ENCODE results near the gene FMNL2. TPM values are rescaled to one million over a fixed set of nuclear protein-coding genes. Genes with fewer than 3 reads are reported as not detected.

Gene FMNL2
- total and polyA plus RNA-seq, 10 donors = 8.8 to 59.3 (median 33.5) TPM

- WGBS, 5 donors = 34 to 84% (median 58%) methylated on average over 1 of the region's 1 CpG
- DNase-seq = no peak
- H3K36me3 ChIP-seq = no peaks in the 10 kb centered on the region
- TF ChIP-seq POLR2AphosphoS5 (IDR thresholded peaks at IDR 0.05) (no peak), POLR2A (IDR thresholded peaks at IDR 0.05) (no peak), CTCF (IDR thresholded peaks at IDR 0.05 in 8 of 11, conservative IDR thresholded peaks at IDR 0.05 in 3 of 11) (no peak)
- H3K27me3 ChIP-seq (replicated peaks in 1 of 7) = no peaks in the 10 kb centered on the region
- H3K4me3 ChIP-seq = no peak overlapping the region
- H3K9me3 ChIP-seq = no peaks in the 10 kb centered on the region
- no peak overlapping the region for H3K27ac ChIP-seq
- H3K4me1 ChIP-seq = peaks cover 7 to 32% (median 26%) of the 10 kb centered on the region in 6 donors
- intact Hi-C loops (cut with DNase I; ENCODE audit: low total_unique reads) = no loop called here
Observed at GRCh38 chr2:152609699-152610098, 274.7 kb downstream of the FMNL2 start.

GRCh38 chr2:152611458-152612231, 276.7 kb downstream of the FMNL2 start:
- intact Hi-C loops (cut with DNase I; ENCODE audit: low total_unique reads) = no loop called here
- Histone ChIP-seq H3K9me3 (no peaks in the 10 kb centered on the region), H3K27ac (peak overlapping the region in 7 of 8 donors; percentile 75 to 93 (median 90)), H3K4me1 (peaks cover 7 to 32% (median 26%) of the 10 kb centered on the region in 6 donors), H3K36me3 (peaks cover 0 to 7% (median 0%) of the 10 kb centered on the region in 6 donors), H3K4me3 (peak overlapping the region in 4 of 8 donors; percentile 8 to 61 (median 14)), H3K27me3 (replicated peaks in 1 of 7) (no peaks in the 10 kb centered on the region)
- no peak for DNase-seq
- TF ChIP-seq CTCF (IDR thresholded peaks at IDR 0.05 in 8 of 11, conservative IDR thresholded peaks at IDR 0.05 in 3 of 11) (no peak), POLR2A (IDR thresholded peaks at IDR 0.05) (no peak), POLR2AphosphoS5 (IDR thresholded peaks at IDR 0.05) (peak in 1 of 3 donors; percentile 55)
- WGBS, 5 donors = 52 to 62% (median 59%) methylated on average over 5 of the region's 5 CpGs

GRCh38 chr2:152613235-152613634, 278.3 kb downstream of the FMNL2 start:
- intact Hi-C loops (cut with DNase I; ENCODE audit: low total_unique reads) = no loop called here
- no peaks in the 10 kb centered on the region for H3K27me3 ChIP-seq (replicated peaks in 1 of 7)
- peaks cover 7 to 32% (median 26%) of the 10 kb centered on the region in 6 donors for H3K4me1 ChIP-seq
- H3K36me3 ChIP-seq = peaks cover 0 to 17% (median 0%) of the 10 kb centered on the region in 6 donors
- no peak overlapping the region for H3K4me3 ChIP-seq
- H3K27ac ChIP-seq = peak overlapping the region in 6 of 8 donors; percentile 75 to 93 (median 90)
- DNase-seq = no peak
- WGBS, 5 donors = 66 to 79% (median 69%) methylated on average over 2 of the region's 2 CpGs
- no peaks in the 10 kb centered on the region for H3K9me3 ChIP-seq
- TF ChIP-seq POLR2AphosphoS5 (IDR thresholded peaks at IDR 0.05) = no peak
- no peak for TF ChIP-seq CTCF (IDR thresholded peaks at IDR 0.05 in 8 of 11, conservative IDR thresholded peaks at IDR 0.05 in 3 of 11)
- TF ChIP-seq POLR2A (IDR thresholded peaks at IDR 0.05) = no peak

- Histone ChIP-seq H3K9me3 (no peaks in the 10 kb centered on the region), H3K4me1 (peaks cover 7 to 32% (median 26%) of the 10 kb centered on the region in 6 donors), H3K36me3 (peaks cover 0 to 36% (median 0%) of the 10 kb centered on the region in 6 donors), H3K27me3 (replicated peaks in 1 of 7) (no peaks in the 10 kb centered on the region), H3K27ac (no peak overlapping the region), H3K4me3 (no peak overlapping the region)
- no peak for DNase-seq
- no peak for TF ChIP-seq POLR2A (IDR thresholded peaks at IDR 0.05)
- TF ChIP-seq POLR2AphosphoS5 (IDR thresholded peaks at IDR 0.05) = no peak
- TF ChIP-seq CTCF (IDR thresholded peaks at IDR 0.05 in 8 of 11, conservative IDR thresholded peaks at IDR 0.05 in 3 of 11) = no peak
- WGBS, 5 donors = 83 to 90% (median 87%) methylated on average over 5 of the region's 5 CpGs
- intact Hi-C loops (cut with DNase I; ENCODE audit: low total_unique reads) = no loop called here
Observed at GRCh38 chr2:152615177-152615576, 280.2 kb downstream of the FMNL2 start.

Data from spleen (tissue), 11 donors.